Measurements from ENCODE around the gene MVK.

Gene MVK

GRCh38 chr12:109637996-109638395, 64.4 kb downstream of the MVK start:
- no peak for DNase-seq

- DNase-seq = no peak
These were observed 65.1 kb downstream of the MVK start for GRCh38 chr12:109638735-109639134.

- no peak for DNase-seq
These were observed 65.7 kb downstream of the MVK start for GRCh38 chr12:109639151-109639872.

- DNase-seq = no peak
These were observed 67.4 kb downstream of the MVK start for GRCh38 chr12:109640961-109641360.

GRCh38 chr12:109641422-109641821, 67.8 kb downstream of the MVK start:
- DNase-seq = no peak

GRCh38 chr12:109642506-109643132, 69.0 kb downstream of the MVK start:
- DNase-seq = no peak

GRCh38 chr12:109645194-109645593, 71.6 kb downstream of the MVK start:
- no peak for DNase-seq

GRCh38 chr12:109645708-109646107, 72.1 kb downstream of the MVK start:
- no peak for DNase-seq

Measured in stimulated activated naive CD4-positive, alpha-beta T cell (primary cell).